GM18907 (cell line): Measurements from ENCODE around the gene SPRR2G.
"Not testable (repeated sequence)": the region's sequence is repeated elsewhere in the genome, so short reads cannot be mapped to it uniquely, and the experiment has no call there.

ENCODE experiments used
- ATAC-seq: cut with Tn5 transposase; IDR thresholded peaks from one replicate; pipeline ENCODE4 v1.9.1; 2021; ENCODE audit warnings: mild to moderate bottlenecking, moderate library complexity; ENCODE audit not compliant: unreplicated experiment

Gene SPRR2G

DNA sequence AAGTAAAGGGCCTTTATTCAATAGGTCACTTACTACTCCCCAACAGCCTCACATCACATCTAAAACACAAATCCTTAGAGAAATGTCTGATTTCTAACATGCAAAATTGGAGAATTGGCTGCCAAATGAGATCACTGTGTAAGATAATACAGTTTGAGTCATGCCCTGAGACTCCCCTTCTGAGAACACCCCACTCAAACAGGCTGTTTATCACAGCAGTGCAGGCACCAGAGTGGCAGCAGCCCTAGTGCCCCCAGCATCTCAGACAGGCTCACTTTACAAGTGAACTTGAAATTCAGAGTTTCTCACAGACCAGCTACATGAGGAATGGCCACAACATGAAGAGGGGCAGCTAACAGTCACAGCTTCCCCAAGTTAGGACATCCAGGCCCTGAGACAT is 35.4 kb downstream of the SPRR2G start:
- ATAC-seq = not testable (repeated sequence)

DNA sequence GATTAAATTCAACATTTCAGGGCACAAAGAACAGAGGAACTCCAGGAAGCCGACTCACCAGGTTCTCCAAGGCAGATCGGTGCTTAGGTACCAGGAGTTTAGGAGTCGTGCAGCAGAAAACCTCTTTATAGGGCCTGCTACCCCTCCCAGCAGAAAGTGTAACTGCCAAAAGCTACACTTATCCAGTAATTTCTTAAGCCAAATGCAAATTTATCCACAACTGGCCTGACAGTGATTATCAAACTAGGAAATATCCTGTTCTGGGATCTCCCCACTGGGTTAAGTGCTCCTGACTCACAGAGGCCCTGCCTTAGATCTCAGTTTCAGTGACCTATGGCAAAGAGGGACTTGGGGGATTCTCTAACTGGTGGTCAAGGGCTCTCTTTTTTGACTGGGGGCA is 37.3 kb downstream of the SPRR2G start, which contains the start of gene SPRR2F:
Gene SPRR2F, minus strand, starts transcription at position 101 of the 400 bp plus-strand sequence. CDS start 783 bp downstream, outside the sequence.
- ATAC-seq = no peak

DNA sequence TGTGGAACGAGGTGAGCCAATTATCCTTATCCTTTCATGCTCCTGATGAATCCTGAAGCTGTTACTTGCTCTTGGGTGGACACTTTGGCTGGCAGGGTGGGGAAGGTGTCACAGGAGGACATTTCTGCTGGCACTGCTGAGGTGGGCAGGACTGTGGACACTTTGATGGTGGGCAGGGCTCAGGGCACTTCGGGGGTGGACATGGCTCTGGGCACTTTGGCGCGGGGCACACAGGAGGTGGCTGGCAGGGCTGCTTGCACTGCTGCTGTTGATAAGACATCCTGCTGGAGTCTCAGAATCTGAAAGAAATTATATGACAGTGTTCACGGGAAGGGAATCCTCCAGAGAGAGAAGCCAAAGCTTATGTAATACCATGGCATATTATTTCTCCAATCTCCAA is 38.2 kb downstream of the SPRR2G start:
- not testable (repeated sequence) for ATAC-seq

DNA sequence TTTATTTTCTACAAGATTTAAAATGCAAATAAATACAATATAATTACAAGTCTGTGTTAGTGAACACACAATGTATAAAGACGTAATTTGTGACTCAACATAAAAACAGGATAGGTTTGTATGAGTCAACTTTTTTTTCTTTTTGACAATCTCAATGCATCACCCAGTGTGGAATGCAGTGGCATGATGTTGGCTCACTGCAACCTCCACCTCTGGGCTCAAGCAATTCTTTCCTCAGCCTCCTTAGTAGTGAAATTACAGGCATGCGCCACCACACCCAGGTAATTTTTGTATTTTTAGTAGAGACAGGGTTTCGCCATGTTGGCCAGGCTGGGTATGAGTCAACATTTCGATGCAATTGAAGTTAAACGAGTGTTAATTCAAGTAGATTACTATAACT is 50.4 kb downstream of the SPRR2G start:
- no peak for ATAC-seq
